Testis (tissue), 3 donors: ENCODE measurements around the gene BATF. TPM values are rescaled to one million over a fixed set of nuclear protein-coding genes. Genes with fewer than 3 reads are reported as not detected.

Experiments used
- DNase-seq: peaks from one replicate; pipeline ENCODE4 v3.0.0-alpha.2; 2019
- H3K27ac ChIP-seq, 2 donors: fragments of 200-600 bp; sonication (generic); one replicate each; pipeline ENCODE4 v1.5.1; 2019
- H3K27me3 ChIP-seq: fragments of 200-600 bp; sonication (generic); one replicate; pipeline ENCODE4 v1.5.1; 2019
- H3K36me3 ChIP-seq: fragments of 200-600 bp; sonication (generic); one replicate; pipeline ENCODE4 v1.5.1; 2017; ENCODE audit warnings: low read depth; ENCODE audit errors: missing control alignments
- H3K4me1 ChIP-seq: fragments of 200-600 bp; sonication (generic); one replicate; pipeline ENCODE4 v1.5.1; 2019
- H3K4me3 ChIP-seq, 2 donors: fragments of 200-600 bp; sonication (generic); one replicate each; pipeline ENCODE4 v1.5.1; 2017 to 2019
- H3K9me3 ChIP-seq: fragments of 200-600 bp; sonication (generic); one replicate; pipeline ENCODE4 v1.5.1; 2017
- POLR2A ChIP-seq: fragments of 450-650 bp; IDR thresholded peaks from one replicate; pipeline ENCODE4 v1.6.1; 2017; ENCODE audit warnings: antibody characterized with exemption, mild to moderate bottlenecking, moderate library complexity
- WGBS, 2 donors: methylation state at CpG; one replicate each; pipeline ENCODE4 v1.1.5; 2018; 5-methylcytosine and 5-hydroxymethylcytosine counted together
- intact Hi-C: fragments of 100-400 bp; cut with DNase I; formaldehyde crosslinking; loops from one replicate; pipeline ENCODE4 v1.15.1; 2023; ENCODE audit warnings: low total_unique reads
- polyA plus RNA-seq: library from polyadenylated mRNA; stranded (reverse); fragments of 350-450 nt; fragmentation: Illumina TruSeq; extraction: RNeasy Lipid Tissue Mini Kit (QIAGEN cat#74804); gene quantifications from one replicate; pipeline ENCODE4 v1.2.3, GENCODE V29; 2014; ENCODE audit warnings: low read depth, low replicate concordance; ENCODE audit not compliant: insufficient read depth
- total RNA-seq, 2 donors: library from RNA; depleted of rRNA; stranded (reverse); fragments of >200 nt; gene quantifications; one replicate each; pipeline ENCODE4 v1.2.3, GENCODE V29; 2016
- TF ChIP-seq, protein P1 (sequence below), 3 experiments: fragments of 450-650 bp in 2 of 3; fragments of 200-600 bp in 1 of 3; sonication (generic) in 1 of 3; IDR thresholded peaks; one replicate each; pipeline ENCODE4 v1.5.1; 2016 to 2019; ENCODE audit warnings: antibody characterized with exemption in 3 of 3, mild to moderate bottlenecking in 2 of 3, moderate library complexity in 1 of 3

BATF gene
- total and polyA plus RNA-seq, 3 donors from 2014 or later, result 0.63 to 2.9 (median 1.5) TPM

GRCh38 chr14:75542588-75543091 lies 20.4 kb downstream of the BATF start:
- Histone ChIP-seq H3K4me3 (no peak overlapping the region), H3K36me3 (no peaks in the 10 kb centered on the region), H3K9me3 (no peaks in the 10 kb centered on the region), H3K27me3 (no peaks in the 10 kb centered on the region), H3K4me1 (peaks cover 4% of the 10 kb centered on the region), H3K27ac (no peak overlapping the region)
- peak; percentile 73 for DNase-seq
- intact Hi-C loops, result no loop called here
- no peak for TF ChIP-seq POLR2A
- TF ChIP-seq, protein P1, sequence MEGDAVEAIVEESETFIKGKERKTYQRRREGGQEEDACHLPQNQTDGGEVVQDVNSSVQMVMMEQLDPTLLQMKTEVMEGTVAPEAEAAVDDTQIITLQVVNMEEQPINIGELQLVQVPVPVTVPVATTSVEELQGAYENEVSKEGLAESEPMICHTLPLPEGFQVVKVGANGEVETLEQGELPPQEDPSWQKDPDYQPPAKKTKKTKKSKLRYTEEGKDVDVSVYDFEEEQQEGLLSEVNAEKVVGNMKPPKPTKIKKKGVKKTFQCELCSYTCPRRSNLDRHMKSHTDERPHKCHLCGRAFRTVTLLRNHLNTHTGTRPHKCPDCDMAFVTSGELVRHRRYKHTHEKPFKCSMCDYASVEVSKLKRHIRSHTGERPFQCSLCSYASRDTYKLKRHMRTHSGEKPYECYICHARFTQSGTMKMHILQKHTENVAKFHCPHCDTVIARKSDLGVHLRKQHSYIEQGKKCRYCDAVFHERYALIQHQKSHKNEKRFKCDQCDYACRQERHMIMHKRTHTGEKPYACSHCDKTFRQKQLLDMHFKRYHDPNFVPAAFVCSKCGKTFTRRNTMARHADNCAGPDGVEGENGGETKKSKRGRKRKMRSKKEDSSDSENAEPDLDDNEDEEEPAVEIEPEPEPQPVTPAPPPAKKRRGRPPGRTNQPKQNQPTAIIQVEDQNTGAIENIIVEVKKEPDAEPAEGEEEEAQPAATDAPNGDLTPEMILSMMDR (IDR thresholded peaks at IDR 0.05), result no peak
- 43 to 45% methylated on average over 5 to 10 of the region's 10 CpGs for WGBS, 2 donors

- intact Hi-C loops, result no loop called here
- Histone ChIP-seq H3K27ac (no peak overlapping the region), H3K9me3 (no peaks in the 10 kb centered on the region), H3K4me3 (no peak overlapping the region), H3K27me3 (no peaks in the 10 kb centered on the region), H3K4me1 (peaks cover 4% of the 10 kb centered on the region), H3K36me3 (no peaks in the 10 kb centered on the region)
- DNase-seq, result no peak
- TF ChIP-seq POLR2A, result no peak
- TF ChIP-seq, protein P1 (IDR thresholded peaks at IDR 0.05), result no peak
- WGBS, 2 donors, result 62 to 73% methylated on average over 4 of the region's 4 CpGs
Measured at GRCh38 chr14:75543253-75543652, 21.0 kb downstream of the BATF start.

DNA sequence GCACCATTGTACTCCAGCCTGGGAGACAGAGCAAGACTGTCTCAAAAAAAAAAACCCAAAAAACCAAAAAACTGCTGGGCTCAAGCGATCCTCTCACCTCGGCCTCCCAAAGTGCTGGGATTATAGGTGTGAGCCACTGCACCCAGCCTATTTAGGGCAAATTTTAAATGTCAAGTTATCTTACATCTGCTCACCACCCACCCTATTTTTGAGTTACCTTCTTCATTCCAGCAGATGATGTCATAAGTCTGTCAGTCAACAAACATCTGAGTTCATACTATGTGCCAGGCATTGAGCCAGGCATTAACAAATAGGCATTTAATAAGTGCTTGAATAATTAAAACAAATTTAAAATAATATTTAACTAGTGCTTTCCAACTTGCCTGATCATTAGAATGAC lies 21.5 kb downstream of the BATF start:
- Histone ChIP-seq H3K27ac (no peak overlapping the region), H3K27me3 (no peaks in the 10 kb centered on the region), H3K9me3 (no peaks in the 10 kb centered on the region), H3K36me3 (no peaks in the 10 kb centered on the region), H3K4me1 (peaks cover 4% of the 10 kb centered on the region), H3K4me3 (no peak overlapping the region)
- intact Hi-C loops, result no loop called here
- TF ChIP-seq, protein P1 (IDR thresholded peaks at IDR 0.05), result no peak
- TF ChIP-seq POLR2A, result no peak
- 90 to 91% methylated on average over 2 of the region's 2 CpGs for WGBS, 2 donors
- no peak for DNase-seq

DNA sequence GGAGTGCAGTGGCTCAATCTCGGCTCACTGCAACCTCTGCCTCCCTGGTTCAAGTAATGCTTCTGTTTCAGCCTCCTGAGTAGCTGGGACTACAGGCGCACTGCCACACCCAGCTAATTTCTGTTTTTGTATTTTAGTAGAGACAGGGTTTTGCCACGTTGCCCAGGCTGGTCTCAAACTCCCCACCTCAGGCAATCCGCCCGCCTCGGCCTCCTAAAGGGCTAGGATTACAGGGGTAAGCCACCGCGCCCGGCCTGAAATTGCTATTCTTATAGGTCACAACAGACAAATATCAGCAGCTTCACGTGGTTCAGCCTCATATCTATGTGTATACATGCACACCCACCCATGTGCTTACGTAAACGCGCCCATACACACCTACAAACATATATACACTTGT lies 23.6 kb downstream of the BATF start:
- H3K4me1 ChIP-seq, result peaks cover 4% of the 10 kb centered on the region
- intact Hi-C loops, result no loop called here
- no peaks in the 10 kb centered on the region for H3K36me3 ChIP-seq
- no peaks in the 10 kb centered on the region for H3K27me3 ChIP-seq
- 70 to 84% methylated on average over 13 of the region's 13 CpGs for WGBS, 2 donors
- no peak overlapping the region for H3K27ac ChIP-seq
- H3K9me3 ChIP-seq, result no peaks in the 10 kb centered on the region
- H3K4me3 ChIP-seq, result no peak overlapping the region
- TF ChIP-seq, protein P1 (IDR thresholded peaks at IDR 0.05), result no peak
- TF ChIP-seq POLR2A, result no peak
- no peak for DNase-seq

DNA sequence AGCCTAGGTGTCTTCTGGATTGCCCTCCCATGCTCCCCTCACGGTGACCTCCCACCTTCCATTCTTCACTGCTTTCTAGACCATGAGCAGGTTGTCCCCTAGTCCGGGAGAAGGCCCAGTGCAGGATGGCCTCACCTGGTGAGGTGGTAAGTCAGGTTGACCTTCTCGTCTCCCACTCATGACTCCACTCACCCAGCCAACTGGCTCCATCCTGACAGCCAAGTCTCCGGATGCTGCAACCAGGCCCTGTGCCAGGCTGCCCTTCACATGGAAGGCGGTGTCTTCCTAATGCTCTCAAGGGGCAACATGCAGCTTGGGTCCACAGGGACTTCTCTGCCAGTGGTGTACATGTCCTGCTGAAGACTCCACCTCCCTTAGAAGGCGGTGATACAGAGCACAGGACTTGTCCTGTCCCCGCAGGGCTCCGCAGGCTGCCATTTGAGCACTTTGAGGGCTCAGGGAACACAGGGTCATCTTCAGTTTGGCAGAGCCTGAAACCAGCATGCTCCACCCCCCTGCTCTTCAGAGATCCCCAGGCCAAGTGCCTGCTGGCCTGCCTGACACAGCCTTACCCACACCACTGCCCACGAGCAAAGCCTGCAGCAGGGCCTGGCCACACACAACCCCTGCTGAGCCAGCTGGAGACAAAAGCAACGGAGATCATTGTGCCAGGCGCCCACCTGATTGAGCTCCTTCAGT lies 25.4 kb downstream of the BATF start:
- H3K27me3 ChIP-seq, result no peaks in the 10 kb centered on the region
- 78 to 89% methylated on average over 9 to 11 of the region's 11 CpGs for WGBS, 2 donors
- TF ChIP-seq, protein P1 (IDR thresholded peaks at IDR 0.05), result no peak
- TF ChIP-seq POLR2A, result no peak
- H3K4me1 ChIP-seq, result no peaks in the 10 kb centered on the region
- intact Hi-C loops, result no loop called here
- H3K9me3 ChIP-seq, result no peaks in the 10 kb centered on the region
- H3K36me3 ChIP-seq, result no peaks in the 10 kb centered on the region
- DNase-seq, result no peak
- no peak overlapping the region for H3K4me3 ChIP-seq
- no peak overlapping the region for H3K27ac ChIP-seq
